AG10803 (cell line): ENCODE results near the gene NAT10.

Experiments used
- DNase-seq: peaks from one replicate; pipeline ENCODE4 v3.0.0; 2010; ENCODE audit warnings: low read depth
- H3K4me3 ChIP-seq: 2 replicates; pipeline ENCODE4 v1.5.1; 2011; ENCODE audit warnings: mild to moderate bottlenecking, low read length, control low read depth
- TF ChIP-seq, protein P1 (sequence below): conservative IDR thresholded peaks from 2 replicates; pipeline ENCODE4 v1.5.1; 2011; ENCODE audit warnings: mild to moderate bottlenecking, low read length, control low read depth, inconsistent platforms

NAT10 gene

DNA sequence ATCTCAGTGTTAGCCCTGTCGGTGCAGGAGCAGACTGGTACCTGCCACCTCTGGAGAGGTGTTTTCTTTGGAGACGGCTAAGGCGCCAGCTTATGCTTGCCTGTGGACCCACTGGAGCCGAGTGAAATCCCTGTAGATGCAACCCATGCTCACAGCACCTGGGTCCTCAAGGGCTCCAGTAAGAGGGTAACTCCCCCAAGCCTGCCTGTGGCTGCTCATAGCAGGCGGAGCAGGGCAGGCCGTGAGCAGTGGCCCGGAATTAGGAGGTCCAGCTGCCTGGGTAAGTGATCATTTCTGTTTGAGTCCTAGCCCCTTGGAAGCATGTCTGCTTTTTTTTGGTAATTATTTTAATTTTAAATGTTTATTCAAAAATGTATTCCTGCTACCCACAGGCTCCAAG lies 43.8 kb downstream of the NAT10 start:
- DNase-seq: no peak
- no peak overlapping the region for H3K4me3 ChIP-seq
- TF ChIP-seq, protein P1, sequence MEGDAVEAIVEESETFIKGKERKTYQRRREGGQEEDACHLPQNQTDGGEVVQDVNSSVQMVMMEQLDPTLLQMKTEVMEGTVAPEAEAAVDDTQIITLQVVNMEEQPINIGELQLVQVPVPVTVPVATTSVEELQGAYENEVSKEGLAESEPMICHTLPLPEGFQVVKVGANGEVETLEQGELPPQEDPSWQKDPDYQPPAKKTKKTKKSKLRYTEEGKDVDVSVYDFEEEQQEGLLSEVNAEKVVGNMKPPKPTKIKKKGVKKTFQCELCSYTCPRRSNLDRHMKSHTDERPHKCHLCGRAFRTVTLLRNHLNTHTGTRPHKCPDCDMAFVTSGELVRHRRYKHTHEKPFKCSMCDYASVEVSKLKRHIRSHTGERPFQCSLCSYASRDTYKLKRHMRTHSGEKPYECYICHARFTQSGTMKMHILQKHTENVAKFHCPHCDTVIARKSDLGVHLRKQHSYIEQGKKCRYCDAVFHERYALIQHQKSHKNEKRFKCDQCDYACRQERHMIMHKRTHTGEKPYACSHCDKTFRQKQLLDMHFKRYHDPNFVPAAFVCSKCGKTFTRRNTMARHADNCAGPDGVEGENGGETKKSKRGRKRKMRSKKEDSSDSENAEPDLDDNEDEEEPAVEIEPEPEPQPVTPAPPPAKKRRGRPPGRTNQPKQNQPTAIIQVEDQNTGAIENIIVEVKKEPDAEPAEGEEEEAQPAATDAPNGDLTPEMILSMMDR: no peak

DNA sequence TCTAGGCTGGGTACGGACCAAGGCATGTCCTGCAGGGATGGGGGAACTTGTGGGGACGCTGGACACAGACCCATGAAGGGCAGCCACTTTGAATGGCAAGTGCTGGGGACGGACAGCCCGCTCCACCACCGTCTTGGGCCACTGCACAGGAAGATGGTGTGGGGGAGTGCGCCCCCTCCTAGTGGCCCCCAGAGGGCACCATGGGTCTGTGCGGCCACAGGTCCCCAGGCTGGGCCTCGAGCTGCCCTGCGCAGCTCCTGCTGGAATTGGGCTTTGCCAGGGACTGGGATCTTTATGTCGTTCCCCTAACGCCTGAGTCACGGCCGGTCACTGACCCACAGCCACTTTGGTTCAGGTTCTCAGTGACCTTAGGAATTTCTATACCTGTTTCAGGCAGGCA lies 44.4 kb downstream of the NAT10 start:
- TF ChIP-seq, protein P1: peak; percentile 41
- no peak overlapping the region for H3K4me3 ChIP-seq
- peak; percentile 18 for DNase-seq

GRCh38 chr11:34150494-34151151 lies 45.2 kb downstream of the NAT10 start:
- TF ChIP-seq, protein P1: no peak
- H3K4me3 ChIP-seq: no peak overlapping the region
- peak; percentile 60 for DNase-seq

- no peak for DNase-seq
- TF ChIP-seq, protein P1: no peak
- H3K4me3 ChIP-seq: no peak overlapping the region
Measured at GRCh38 chr11:34151166-34151565, 45.7 kb downstream of the NAT10 start.

- TF ChIP-seq, protein P1: no peak
- no peak for DNase-seq
- H3K4me3 ChIP-seq: no peak overlapping the region
Measured at GRCh38 chr11:34151916-34152845, 46.8 kb downstream of the NAT10 start.

GRCh38 chr11:34154059-34154875 lies 48.8 kb downstream of the NAT10 start:
- TF ChIP-seq, protein P1: no peak
- no peak for DNase-seq
- H3K4me3 ChIP-seq: no peak overlapping the region
